Measurements from ENCODE around the gene ZNF793.

DNA sequence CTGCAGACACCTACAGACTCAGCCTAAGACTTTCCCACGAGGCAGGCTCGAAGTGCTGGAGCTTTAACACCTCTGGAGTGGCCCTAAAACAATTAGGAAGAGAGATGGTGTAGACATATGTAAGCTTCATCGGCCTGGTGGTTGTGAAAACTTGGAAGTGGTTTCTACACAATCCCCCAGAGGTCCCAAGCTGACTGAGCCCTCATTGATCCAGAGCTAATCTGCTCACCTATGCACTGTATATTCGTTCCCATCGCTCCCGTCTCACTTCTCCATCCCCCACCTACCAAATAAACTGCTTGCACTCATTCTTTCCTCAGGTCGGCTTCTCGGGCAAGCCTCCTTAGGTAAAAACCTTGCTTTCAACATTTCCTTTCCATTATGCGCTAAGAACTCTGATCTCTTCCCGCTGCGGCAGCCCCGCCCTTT is 767 bp upstream of the ZNF793 start:
- TF ChIP-seq ZNF8 (CRISPR knock-in tag; IDR thresholded peaks at IDR 0.05) (no peak), ZNF70 (CRISPR knock-in tag; IDR thresholded peaks at IDR 0.05) (no peak), PPARA (CRISPR knock-in tag; IDR thresholded peaks at IDR 0.05; ENCODE audit: borderline replicate concordance) (no peak), ARNTL (CRISPR knock-in tag; IDR thresholded peaks at IDR 0.05; ENCODE audit: borderline replicate concordance, low read depth) (no peak), ZFP3 (CRISPR knock-in tag; IDR thresholded peaks at IDR 0.05) (no peak)
